Brain pericyte (primary cell): Measurements from ENCODE around the gene OR1A2.
"Not testable (repeated sequence)": the region's sequence is repeated elsewhere in the genome, so short reads cannot be mapped to it uniquely, and the experiment has no call there.

Experiments
- DNase-seq: peaks from one replicate; pipeline ENCODE4 v3.0.0-alpha.2; 2012; ENCODE audit warnings: low read depth, low spot score

Gene OR1A2

DNA sequence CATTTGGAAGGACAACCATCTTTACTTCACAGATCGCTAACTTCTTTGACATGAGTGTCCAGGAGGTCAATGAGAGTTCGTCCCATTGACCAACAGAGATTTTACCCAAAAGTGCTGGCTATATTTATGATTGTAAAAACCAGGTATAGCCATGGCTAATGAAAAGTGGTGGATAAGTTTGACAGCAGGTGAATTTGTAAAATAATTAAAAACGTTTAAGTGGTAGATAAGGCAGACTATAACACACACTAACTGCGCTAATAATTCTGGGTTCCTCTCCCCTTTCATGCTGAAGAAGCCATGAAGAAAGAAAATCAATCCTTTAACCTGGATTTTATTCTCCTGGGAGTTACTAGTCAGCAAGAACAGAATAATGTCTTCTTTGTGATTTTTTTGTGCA lies at the start of gene OR1A2:
Gene OR1A2 (plus strand): TSS at position 301 of the 400 bp plus-strand sequence. CDS start 0 bp downstream, at position 301.
- DNase-seq, result no peak

DNA sequence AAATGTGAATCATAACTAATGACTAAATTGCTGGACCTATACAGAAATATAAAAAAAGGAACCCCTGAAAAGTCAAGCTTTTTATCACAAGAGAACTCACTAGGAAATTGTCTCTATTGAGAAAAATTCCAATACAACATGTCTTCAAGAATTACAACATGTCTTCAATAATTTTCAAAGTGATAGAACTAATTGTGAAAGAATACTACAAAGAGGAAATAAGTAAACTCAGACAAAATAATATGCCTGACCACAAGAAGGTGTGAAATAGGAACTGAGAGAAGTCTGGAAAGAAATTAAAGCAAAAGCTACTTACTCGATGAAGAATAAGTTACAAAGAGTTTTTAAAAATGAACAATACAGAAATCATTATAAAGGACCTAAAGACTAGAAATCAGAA lies 40.1 kb upstream of the OR1A2 start:
- no peak for DNase-seq

- DNase-seq, result no peak
These were observed 29.7 kb upstream of the OR1A2 start for GRCh38 chr17:3167574-3167973.

DNA sequence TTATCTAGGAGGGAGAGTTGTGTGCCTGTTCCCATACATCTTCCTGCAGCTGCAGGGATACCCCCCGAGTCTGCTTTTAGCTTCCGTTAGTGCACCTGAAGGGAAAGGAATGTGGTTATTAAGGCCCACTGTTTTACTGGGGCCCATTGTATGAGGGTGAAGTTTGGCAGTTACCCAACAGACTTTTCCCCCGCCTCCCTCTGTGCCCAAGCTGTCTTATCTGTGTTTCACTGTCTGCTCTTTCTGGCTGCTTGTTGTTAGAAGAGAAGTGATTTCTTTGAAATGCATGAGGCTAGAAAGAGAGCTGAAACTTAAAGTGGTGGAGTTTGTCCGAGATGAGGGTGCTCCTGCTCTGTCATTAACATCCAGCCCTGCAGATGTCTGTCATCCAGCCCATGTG lies 7.4 kb upstream of the OR1A2 start:
- DNase-seq, result no peak

DNA sequence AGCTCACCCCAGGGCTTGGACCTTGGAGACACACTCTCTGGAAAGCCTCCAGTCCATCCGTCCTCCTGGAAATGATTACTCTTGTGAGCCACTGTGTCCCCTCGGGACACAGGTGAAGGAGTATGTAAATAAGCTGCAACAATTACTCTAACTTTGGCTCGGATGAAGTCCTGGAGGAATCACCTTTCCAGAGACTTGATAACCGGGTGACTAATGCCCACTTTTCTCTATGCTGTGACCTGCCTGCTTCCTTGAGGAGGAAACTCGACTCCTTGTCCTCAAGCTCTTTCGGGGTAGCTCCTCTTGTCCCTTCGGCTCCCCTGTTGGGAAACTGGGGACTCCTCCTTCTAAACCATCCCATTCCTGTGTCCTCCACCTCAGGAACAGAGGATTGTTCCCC lies 10.0 kb downstream of the OR1A2 start, which contains the start of gene OR1A1:
Gene OR1A1 (plus strand): TSS at position 301 of the 400 bp plus-strand sequence. CDS start 7,954 bp downstream, outside the sequence.
- no peak for DNase-seq

GRCh38 chr17:3208484-3208883 lies 11.2 kb downstream of the OR1A2 start:
- no peak for DNase-seq

- DNase-seq, result no peak
These were observed 15.7 kb downstream of the OR1A2 start for GRCh38 chr17:3213001-3213400.

- DNase-seq, result no peak
These were observed 16.3 kb downstream of the OR1A2 start for GRCh38 chr17:3213587-3213986.

GRCh38 chr17:3219978-3220377 lies 22.7 kb downstream of the OR1A2 start:
- DNase-seq, result not testable (repeated sequence)

GRCh38 chr17:3221850-3222249 lies 24.5 kb downstream of the OR1A2 start:
- no peak for DNase-seq

GRCh38 chr17:3222505-3222904 lies 25.2 kb downstream of the OR1A2 start:
- DNase-seq, result no peak

- not testable (repeated sequence) for DNase-seq
These were observed 27.5 kb downstream of the OR1A2 start for GRCh38 chr17:3224721-3225352.

- DNase-seq, result not testable (repeated sequence)
These were observed 35.0 kb downstream of the OR1A2 start for GRCh38 chr17:3232300-3232699.

- DNase-seq, result not testable (repeated sequence)
These were observed 41.4 kb downstream of the OR1A2 start for GRCh38 chr17:3238685-3239084.

- not testable (repeated sequence) for DNase-seq
These were observed 43.7 kb downstream of the OR1A2 start for GRCh38 chr17:3241044-3241443.

DNA sequence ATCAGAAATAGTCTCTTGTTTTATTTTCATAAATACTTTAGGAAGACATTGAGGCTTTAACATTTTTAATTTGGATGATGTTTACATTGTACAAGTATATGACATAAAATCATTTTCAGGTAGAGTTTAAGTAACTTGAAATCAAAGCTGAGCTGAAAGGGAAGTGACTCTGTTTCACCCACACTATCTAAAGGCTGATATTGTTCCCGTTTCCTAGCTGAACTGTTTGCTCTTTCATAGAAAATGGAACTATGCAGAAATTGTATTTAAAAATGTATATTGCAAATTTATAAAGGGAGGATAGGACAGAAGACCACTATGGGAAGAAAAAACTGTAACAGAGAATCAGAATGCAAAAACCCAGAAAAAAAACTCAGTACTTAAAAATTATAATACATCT lies 47.5 kb downstream of the OR1A2 start:
- not testable (repeated sequence) for DNase-seq
